ENCODE results near the gene DUSP22.

DNA sequence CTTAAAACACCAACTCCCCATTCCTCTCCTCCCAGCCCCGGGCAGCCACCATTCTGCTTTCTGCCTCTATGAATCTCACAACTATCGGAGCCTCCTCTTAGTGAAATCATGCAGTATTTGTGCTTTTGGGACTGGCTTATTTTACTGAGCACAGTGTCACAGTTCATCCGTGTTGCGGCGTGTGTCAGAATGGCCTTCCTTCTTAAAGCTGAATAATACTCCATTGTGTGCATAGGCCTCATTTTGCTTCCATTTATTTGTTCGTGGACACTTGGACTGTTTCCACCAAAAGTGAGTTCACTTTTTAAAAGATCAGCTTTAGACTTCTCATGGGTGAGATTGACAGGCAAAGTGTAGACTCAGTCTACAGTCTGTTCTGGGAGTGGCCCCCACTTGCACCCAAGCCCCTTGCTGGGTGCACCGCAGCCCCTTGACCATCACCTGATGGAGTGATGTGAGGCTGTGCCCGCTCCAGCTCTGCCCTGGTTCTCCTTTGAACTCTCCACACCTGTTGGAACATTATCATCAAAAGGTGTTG lies 12.6 kb downstream of the DUSP22 start:
- TF ChIP-seq, protein P1, sequence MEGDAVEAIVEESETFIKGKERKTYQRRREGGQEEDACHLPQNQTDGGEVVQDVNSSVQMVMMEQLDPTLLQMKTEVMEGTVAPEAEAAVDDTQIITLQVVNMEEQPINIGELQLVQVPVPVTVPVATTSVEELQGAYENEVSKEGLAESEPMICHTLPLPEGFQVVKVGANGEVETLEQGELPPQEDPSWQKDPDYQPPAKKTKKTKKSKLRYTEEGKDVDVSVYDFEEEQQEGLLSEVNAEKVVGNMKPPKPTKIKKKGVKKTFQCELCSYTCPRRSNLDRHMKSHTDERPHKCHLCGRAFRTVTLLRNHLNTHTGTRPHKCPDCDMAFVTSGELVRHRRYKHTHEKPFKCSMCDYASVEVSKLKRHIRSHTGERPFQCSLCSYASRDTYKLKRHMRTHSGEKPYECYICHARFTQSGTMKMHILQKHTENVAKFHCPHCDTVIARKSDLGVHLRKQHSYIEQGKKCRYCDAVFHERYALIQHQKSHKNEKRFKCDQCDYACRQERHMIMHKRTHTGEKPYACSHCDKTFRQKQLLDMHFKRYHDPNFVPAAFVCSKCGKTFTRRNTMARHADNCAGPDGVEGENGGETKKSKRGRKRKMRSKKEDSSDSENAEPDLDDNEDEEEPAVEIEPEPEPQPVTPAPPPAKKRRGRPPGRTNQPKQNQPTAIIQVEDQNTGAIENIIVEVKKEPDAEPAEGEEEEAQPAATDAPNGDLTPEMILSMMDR (IDR thresholded peaks at IDR 0.05), result no peak
- no peak for TF ChIP-seq JUN (IDR thresholded peaks at IDR 0.05)
- TF ChIP-seq CHD2 (IDR thresholded peaks at IDR 0.05; ENCODE audit: low read length, partially characterized antibody), result no peak
